Loucy (cell line): ENCODE measurements around the gene ROR1.
"Not testable (repeated sequence)": the region's sequence is repeated elsewhere in the genome, so short reads cannot be mapped to it uniquely, and the experiment has no call there.

Experiments used
- H2AFZ ChIP-seq: fragments of 200-600 bp; sonication (generic); 2 replicates; pipeline ENCODE4 v1.6.0; 2016; ENCODE audit warnings: antibody characterized with exemption, mild to moderate bottlenecking, low read length, moderate library complexity
- H3F3A ChIP-seq: fragments of 200-600 bp; 2 replicates; pipeline ENCODE4 v1.6.0; 2016; ENCODE audit warnings: antibody characterized with exemption, low read depth, mild to moderate bottlenecking
- H3K27me3 ChIP-seq: fragments of 200-600 bp; sonication (generic); 2 replicates; pipeline ENCODE4 v1.6.1; 2014; ENCODE audit warnings: low read length, mild to moderate bottlenecking; ENCODE audit not compliant: insufficient read depth, poor library complexity, severe bottlenecking
- H3K36me3 ChIP-seq: fragments of 200-600 bp; sonication (generic); 2 replicates; pipeline ENCODE4 v1.6.1; 2016; ENCODE audit warnings: low read length; ENCODE audit not compliant: insufficient read depth
- H3K4me1 ChIP-seq: fragments of 200-600 bp; sonication (generic); 2 replicates; pipeline ENCODE4 v1.5.1; 2014; ENCODE audit warnings: low read length, mild to moderate bottlenecking; ENCODE audit not compliant: insufficient read depth, poor library complexity, severe bottlenecking
- H3K4me2 ChIP-seq: fragments of 200-600 bp; sonication (generic); 2 replicates; pipeline ENCODE4 v1.6.0; 2014; ENCODE audit warnings: antibody characterized with exemption, low read length, low read depth, mild to moderate bottlenecking; ENCODE audit not compliant: poor library complexity, severe bottlenecking
- H3K4me3 ChIP-seq: fragments of 200-600 bp; sonication (generic); 2 replicates; pipeline ENCODE4 v1.5.1; 2014; ENCODE audit warnings: low read length, mild to moderate bottlenecking, mixed read lengths; ENCODE audit not compliant: poor library complexity, severe bottlenecking
- H3K79me2 ChIP-seq: fragments of 200-600 bp; sonication (generic); 2 replicates; pipeline ENCODE4 v1.6.1; 2014; ENCODE audit warnings: low read length; ENCODE audit not compliant: insufficient read depth
- H3K9ac ChIP-seq: fragments of 200-600 bp; sonication (generic); 2 replicates; pipeline ENCODE4 v1.6.0; 2014; ENCODE audit warnings: mild to moderate bottlenecking, low read depth, low read length, moderate library complexity; ENCODE audit not compliant: poor library complexity, severe bottlenecking
- H3K9me2 ChIP-seq: fragments of 200-600 bp; sonication (generic); replicated peaks from 2 replicates; pipeline ENCODE4 v1.6.1; 2016; ENCODE audit warnings: low read depth, low read length, mixed read lengths
- H3K9me3 ChIP-seq: fragments of 200-600 bp; sonication (generic); 2 replicates; pipeline ENCODE4 v1.6.1; 2014; ENCODE audit warnings: mild to moderate bottlenecking, antibody characterized with exemption, low read length, low read depth; ENCODE audit not compliant: insufficient read depth
- H4K20me1 ChIP-seq: fragments of 200-600 bp; sonication (generic); 2 replicates; pipeline ENCODE4 v1.6.0; 2014; ENCODE audit warnings: antibody characterized with exemption, low read length, mild to moderate bottlenecking; ENCODE audit not compliant: insufficient read depth, poor library complexity, severe bottlenecking
- CTCF ChIP-seq: fragments of 200-600 bp; sonication (generic); conservative IDR thresholded peaks from 2 replicates; pipeline ENCODE4 v1.5.1; 2014; ENCODE audit warnings: mild to moderate bottlenecking, antibody characterized with exemption, low read length
- EZH2phosphoT487 ChIP-seq: fragments of 200-600 bp; IDR thresholded peaks from 2 replicates; pipeline ENCODE4 v1.6.1; 2018; ENCODE audit warnings: antibody characterized with exemption, mild to moderate bottlenecking, moderate library complexity, borderline replicate concordance

ROR1 gene

DNA sequence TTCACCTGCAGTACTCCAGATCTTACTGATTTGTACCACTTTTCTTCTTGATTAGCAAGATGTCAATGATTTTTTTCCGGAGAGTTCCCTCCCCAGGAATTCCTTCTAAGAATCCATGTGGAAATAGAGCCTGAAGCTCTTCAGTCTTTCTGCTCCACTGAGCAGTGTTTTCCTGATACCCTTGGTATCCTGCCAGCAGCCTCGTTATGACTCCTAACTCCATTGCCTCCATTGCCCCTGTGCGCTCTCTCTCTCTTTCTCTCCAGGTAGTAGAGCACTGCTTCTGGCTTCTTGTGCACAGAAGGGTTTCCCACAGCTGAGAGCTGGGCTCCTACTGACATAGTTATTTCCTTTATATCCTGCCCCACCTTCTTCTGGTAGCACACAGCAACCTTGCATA lies 441.8 kb downstream of the ROR1 start:
- Histone ChIP-seq H3K9me3 (no peaks in the 10 kb centered on the region), H3F3A (no peaks in the 10 kb centered on the region), H3K27me3 (no peaks in the 10 kb centered on the region), H2AFZ (no peak overlapping the region), H3K9ac (no peak overlapping the region), H3K4me2 (no peak overlapping the region), H3K9me2 (no peaks in the 10 kb centered on the region), H3K4me3 (no peak overlapping the region), H3K36me3 (no peaks in the 10 kb centered on the region), H3K4me1 (no peaks in the 10 kb centered on the region), H3K79me2 (no peaks in the 10 kb centered on the region), H4K20me1 (no peaks in the 10 kb centered on the region)
- TF ChIP-seq CTCF: no peak
- no peak for TF ChIP-seq EZH2phosphoT487

GRCh38 chr1:64220241-64220640 lies 446.4 kb downstream of the ROR1 start:
- Histone ChIP-seq H3K9ac (no peak overlapping the region), H4K20me1 (no peaks in the 10 kb centered on the region), H3K4me3 (no peak overlapping the region), H3K9me2 (no peaks in the 10 kb centered on the region), H3K27me3 (no peaks in the 10 kb centered on the region), H3K4me2 (no peak overlapping the region), H3K36me3 (no peaks in the 10 kb centered on the region), H3K9me3 (no peaks in the 10 kb centered on the region), H2AFZ (no peak overlapping the region), H3K79me2 (no peaks in the 10 kb centered on the region), H3K4me1 (no peaks in the 10 kb centered on the region), H3F3A (no peaks in the 10 kb centered on the region)
- TF ChIP-seq CTCF (no peak), EZH2phosphoT487 (no peak)

GRCh38 chr1:64223329-64224151 lies 449.7 kb downstream of the ROR1 start:
- Histone ChIP-seq H2AFZ (no peak overlapping the region), H3K4me2 (no peak overlapping the region)
- TF ChIP-seq CTCF (no peak), EZH2phosphoT487 (no peak)

DNA sequence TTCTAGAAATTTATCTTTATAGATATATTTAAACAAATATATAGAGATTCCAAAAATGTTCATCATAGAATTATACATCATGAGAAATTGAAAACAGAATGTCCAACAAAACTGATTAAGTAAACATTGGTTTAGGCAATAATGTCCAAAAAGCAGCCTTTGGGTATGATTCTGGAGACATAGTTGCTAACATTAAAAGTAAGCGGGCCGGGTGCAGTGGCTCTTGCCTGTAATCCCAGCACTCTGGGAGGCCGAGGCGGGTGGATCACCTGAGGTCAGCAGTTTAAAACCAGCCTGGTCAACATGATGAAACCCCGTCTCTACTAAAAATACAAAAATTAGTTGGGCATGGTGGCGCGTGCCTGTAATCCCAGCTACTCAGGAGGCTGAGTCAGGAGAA lies 450.4 kb downstream of the ROR1 start:
- not testable (repeated sequence) for H3K9ac ChIP-seq, H3K9me3 ChIP-seq, H2AFZ ChIP-seq, H3K79me2 ChIP-seq, H3K4me1 ChIP-seq, H3K27me3 ChIP-seq, H3F3A ChIP-seq, H3K36me3 ChIP-seq, H4K20me1 ChIP-seq, H3K4me3 ChIP-seq, H3K4me2 ChIP-seq, H3K9me2 ChIP-seq

More at GRCh38 chr1:64223329-64224151, 449.7 kb downstream of the ROR1 start:
- Histone ChIP-seq H3K9me2 (no peaks in the 10 kb centered on the region), H3K79me2 (no peaks in the 10 kb centered on the region), H3K9ac (no peak overlapping the region), H3K9me3 (no peaks in the 10 kb centered on the region), H3K27me3 (no peaks in the 10 kb centered on the region), H4K20me1 (no peaks in the 10 kb centered on the region), H3K4me1 (no peaks in the 10 kb centered on the region), H3K4me3 (no peak overlapping the region), H3F3A (no peaks in the 10 kb centered on the region), H3K36me3 (no peaks in the 10 kb centered on the region)
